SK-N-SH (cell line): Measurements from ENCODE around the gene FUT4. TPM values are rescaled to one million over a fixed set of nuclear protein-coding genes. Genes with fewer than 3 reads are reported as not detected.

Experiments
- CTCF ChIA-PET: fragments of 300-600, 350-600 bp; formaldehyde crosslinking; extraction: SDS; loops from one replicate; lab custom pipeline; 2021; lab: Yijun Ruan, JAX
- POLR2A ChIA-PET: fragments of 350-600 bp; sonication (Branson Sonifier 250); formaldehyde crosslinking; extraction: SDS; loops from one replicate; lab custom pipeline; 2020; ENCODE audit warnings: antibody characterized with exemption, inconsistent platforms; lab: Yijun Ruan, JAX
- DNase-seq: peaks from one replicate; pipeline ENCODE4 v3.0.0; 2012
- H2AFZ ChIP-seq: fragments of 200-600 bp; sonication (generic); 2 replicates; pipeline ENCODE4 v1.8.1; 2016; ENCODE audit warnings: antibody characterized with exemption, mild to moderate bottlenecking, low read depth
- H3F3A ChIP-seq: fragments of 200-600 bp; sonication (generic); replicated peaks from 2 replicates; pipeline ENCODE3; 2016; ENCODE audit warnings: antibody characterized with exemption, mild to moderate bottlenecking; ENCODE audit not compliant: insufficient read depth
- H3K27ac ChIP-seq, 2 experiments: fragments of 200-500 bp in 1 of 2; fragments of 200-600 bp in 1 of 2; sonication (Bioruptor generic) in 1 of 2; sonication (generic), shearing (Covaris generic) in 1 of 2; 2 replicates each; pipeline versions ENCODE4 v1.5.1 to v1.6.1; 2014 to 2016; ENCODE audit warnings: low read depth in 2 of 2, inconsistent platforms in 1 of 2, low read length in 1 of 2, mild to moderate bottlenecking in 1 of 2, mixed read lengths in 1 of 2
- H3K27me3 ChIP-seq: fragments of 200-600 bp; sonication (generic), shearing (Covaris generic); 2 replicates; pipeline ENCODE4 v1.6.1; 2016; ENCODE audit warnings: mixed run types; ENCODE audit not compliant: insufficient read depth
- H3K36me3 ChIP-seq, 2 experiments: fragments of 200-500 bp in 1 of 2; fragments of 200-600 bp in 1 of 2; sonication (Bioruptor generic) in 1 of 2; sonication (generic) in 1 of 2; replicated peaks in 1 of 2; 2 replicates each; pipeline versions ENCODE3 to v1.5.1; 2014 to 2016; ENCODE audit warnings: low read length in 1 of 2, mild to moderate bottlenecking in 1 of 2; ENCODE audit not compliant: insufficient read depth in 2 of 2, control insufficient read depth in 1 of 2
- H3K4me1 ChIP-seq, 2 experiments: fragments of 200-500 bp in 1 of 2; fragments of 200-600 bp in 1 of 2; sonication (Bioruptor generic) in 1 of 2; sonication (generic), shearing (Covaris generic) in 1 of 2; 2 replicates each; pipeline versions ENCODE4 v1.5.1 to v1.6.1; 2014 to 2016; ENCODE audit warnings: low read depth in 1 of 2, low read length in 1 of 2, mixed run types in 1 of 2; ENCODE audit not compliant: insufficient read depth in 2 of 2, control insufficient read depth in 1 of 2
- H3K4me2 ChIP-seq: fragments of 200-600 bp; sonication (generic), shearing (Covaris generic); 2 replicates; pipeline ENCODE4 v1.6.1; 2017; ENCODE audit warnings: mixed run types
- H3K4me3 ChIP-seq, 2 experiments: fragments of 200-500 bp in 1 of 2; fragments of 200-600 bp in 1 of 2; sonication (Bioruptor generic) in 1 of 2; sonication (generic), shearing (Covaris generic) in 1 of 2; 2 replicates each; pipeline versions ENCODE4 v1.5.1 to v1.8.1; 2014 to 2016; ENCODE audit warnings: low read depth in 2 of 2, inconsistent platforms in 1 of 2, low read length in 1 of 2, mild to moderate bottlenecking in 1 of 2, mixed read lengths in 1 of 2, moderate library complexity in 1 of 2
- H3K79me2 ChIP-seq: fragments of 200-600 bp; sonication (generic); 2 replicates; pipeline ENCODE4 v1.8.1; 2017; ENCODE audit warnings: mild to moderate bottlenecking; ENCODE audit not compliant: insufficient read depth
- H3K9ac ChIP-seq: fragments of 200-600 bp; sonication (generic); 2 replicates; pipeline ENCODE4 v1.6.1; 2017; ENCODE audit warnings: mixed run types
- H3K9me2 ChIP-seq: fragments of 200-600 bp; sonication (generic); 2 replicates; pipeline ENCODE4 v1.6.1; 2017; ENCODE audit warnings: mixed run types
- H3K9me3 ChIP-seq: fragments of 200-600 bp; sonication (generic); 2 replicates; pipeline ENCODE4 v1.6.1; 2017; ENCODE audit warnings: mixed run types, mild to moderate bottlenecking, moderate library complexity
- H4K20me1 ChIP-seq: fragments of 200-600 bp; sonication (generic); 2 replicates; pipeline ENCODE4 v1.6.1; 2017; ENCODE audit warnings: mild to moderate bottlenecking, mixed run types; ENCODE audit not compliant: insufficient read depth
- ELF1 ChIP-seq: IDR thresholded peaks from 2 replicates; pipeline ENCODE4 v1.4.0; 2012
- EP300 ChIP-seq, 2 experiments: IDR thresholded peaks; 2 replicates each; pipeline versions ENCODE4 v1.4.0 to v1.6.1; 2012; ENCODE audit warnings: borderline replicate concordance in 1 of 2, low read depth in 1 of 2, low read length in 1 of 2
- FOXJ3 ChIP-seq: sonication (generic); formaldehyde crosslinking; IDR thresholded peaks from 2 replicates; pipeline ENCODE4 v1.5.1; 2020; ENCODE audit warnings: mild to moderate bottlenecking, missing genetic modification reagents
- FOXM1 ChIP-seq: IDR thresholded peaks from 2 replicates; pipeline ENCODE4 v1.4.0; 2012; ENCODE audit warnings: low read depth, mild to moderate bottlenecking
- GABPA ChIP-seq: IDR thresholded peaks from 2 replicates; pipeline ENCODE4 v1.4.0; 2012; ENCODE audit warnings: low read depth, mild to moderate bottlenecking
- GATA2 ChIP-seq: sonication (generic); formaldehyde crosslinking; IDR thresholded peaks from 2 replicates; pipeline ENCODE4 v1.5.0; 2020; ENCODE audit warnings: mild to moderate bottlenecking, missing genetic modification reagents
- JUND ChIP-seq: IDR thresholded peaks from 2 replicates; pipeline ENCODE4 v1.4.0; 2012
- MXI1 ChIP-seq: IDR thresholded peaks from 2 replicates; pipeline ENCODE4 v1.6.1; 2012; ENCODE audit warnings: mild to moderate bottlenecking, low read depth, low read length, improper control_type of control experiment
- NRF1 ChIP-seq: IDR thresholded peaks from 2 replicates; pipeline ENCODE4 v1.6.1; 2012; ENCODE audit warnings: low read depth, mild to moderate bottlenecking, low read length
- POLR2AphosphoS5 ChIP-seq: IDR thresholded peaks from 2 replicates; pipeline ENCODE4 v1.6.1; 2012; ENCODE audit warnings: low read depth, low read length
- RAD21 ChIP-seq: IDR thresholded peaks from 2 replicates; pipeline ENCODE4 v1.6.1; 2012; ENCODE audit warnings: mild to moderate bottlenecking, low read length
- RFX5 ChIP-seq: IDR thresholded peaks from 2 replicates; pipeline ENCODE4 v1.6.1; 2012; ENCODE audit warnings: mild to moderate bottlenecking, improper control_type of control experiment, low read length
- RXRA ChIP-seq: IDR thresholded peaks from 2 replicates; pipeline ENCODE4 v1.4.0; 2012; ENCODE audit warnings: low read depth, mild to moderate bottlenecking, borderline replicate concordance
- SMC3 ChIP-seq: IDR thresholded peaks from 2 replicates; pipeline ENCODE4 v1.6.1; 2012; ENCODE audit warnings: low read depth, low read length, improper control_type of control experiment
- TAF1 ChIP-seq: IDR thresholded peaks from 2 replicates; pipeline ENCODE4 v1.6.1; 2012; ENCODE audit warnings: low read depth, mild to moderate bottlenecking, low read length, moderate library complexity, borderline replicate concordance
- TCF12 ChIP-seq: IDR thresholded peaks from 2 replicates; pipeline ENCODE4 v1.4.0; 2012
- WGBS: methylation state at CpG from one replicate; pipeline ENCODE4 v1.1.6; 2017; ENCODE audit warnings: low lambda C conversion rate; 5-methylcytosine and 5-hydroxymethylcytosine counted together
- polyA plus RNA-seq, 3 experiments: library from polyadenylated mRNA; depleted of rRNA; stranded (reverse); fragments of >200 nt; gene quantifications; 2 replicates each; pipeline ENCODE4 v1.2.3, GENCODE V29; 2012
- TF ChIP-seq, protein P1 (sequence below): fragments of 150-350 bp; IDR thresholded peaks from 2 replicates; pipeline ENCODE4 v1.6.1; 2016; ENCODE audit warnings: mild to moderate bottlenecking, low read depth, low read length
- TF ChIP-seq, protein P2 (sequence below): IDR thresholded peaks from 2 replicates; pipeline ENCODE4 v1.4.0; 2012; ENCODE audit warnings: low read depth, borderline replicate concordance
- TF ChIP-seq, protein P3 (sequence below): fragments of 150-350 bp; IDR thresholded peaks from 2 replicates; pipeline ENCODE4 v1.6.1; 2017; ENCODE audit warnings: antibody characterized with exemption, low read length, low read depth, borderline replicate concordance
- TF ChIP-seq, protein P4 (sequence below): IDR thresholded peaks from 2 replicates; pipeline ENCODE4 v1.4.0; 2012; ENCODE audit warnings: low read depth, borderline replicate concordance

FUT4 gene
- polyA plus RNA-seq, 1 of the 3 experiments (the other 2 are of a cell fraction), result 1.9 TPM

DNA sequence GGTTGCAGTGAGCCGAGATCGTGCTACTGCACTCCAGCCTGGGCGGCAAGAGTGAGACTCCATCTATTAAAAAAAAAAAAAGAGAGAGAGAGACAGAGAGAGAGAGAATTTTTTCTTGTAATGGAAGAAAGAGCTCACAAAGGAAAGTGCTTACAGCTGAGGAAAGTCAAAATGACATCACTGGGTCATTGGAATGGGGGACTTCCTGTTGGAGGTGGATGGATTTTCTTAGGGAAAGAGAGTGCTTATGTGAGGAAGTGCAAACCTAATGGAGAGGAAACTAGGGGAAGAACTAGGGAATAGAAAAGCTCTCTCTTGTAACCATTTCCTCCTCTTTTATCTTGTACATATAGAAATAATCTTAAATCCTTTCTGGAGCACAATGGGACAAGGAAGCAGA lies 17.1 kb downstream of the FUT4 start:
- ChIA-PET CTCF (interaction anchor here (1.1 kb wide), 1 partner anchor 41 kb away, joined by 3 read pairs; no protein-coding TSS in a partner anchor), POLR2A (interaction anchor here (0.6 kb wide), 1 partner anchor 408 kb away, joined by 4 read pairs; no protein-coding TSS in a partner anchor)
- no peak overlapping the region for H3K4me2 ChIP-seq
- TF ChIP-seq RAD21, result no peak
- no peak for TF ChIP-seq POLR2AphosphoS5
- TF ChIP-seq TCF12, result no peak
- TF ChIP-seq SMC3, result no peak
- no peak for TF ChIP-seq FOXJ3 (CRISPR knock-in tag)
- TF ChIP-seq TAF1, result no peak
- TF ChIP-seq, protein P1, sequence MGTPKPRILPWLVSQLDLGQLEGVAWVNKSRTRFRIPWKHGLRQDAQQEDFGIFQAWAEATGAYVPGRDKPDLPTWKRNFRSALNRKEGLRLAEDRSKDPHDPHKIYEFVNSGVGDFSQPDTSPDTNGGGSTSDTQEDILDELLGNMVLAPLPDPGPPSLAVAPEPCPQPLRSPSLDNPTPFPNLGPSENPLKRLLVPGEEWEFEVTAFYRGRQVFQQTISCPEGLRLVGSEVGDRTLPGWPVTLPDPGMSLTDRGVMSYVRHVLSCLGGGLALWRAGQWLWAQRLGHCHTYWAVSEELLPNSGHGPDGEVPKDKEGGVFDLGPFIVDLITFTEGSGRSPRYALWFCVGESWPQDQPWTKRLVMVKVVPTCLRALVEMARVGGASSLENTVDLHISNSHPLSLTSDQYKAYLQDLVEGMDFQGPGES, result no peak
- TF ChIP-seq, protein P2, sequence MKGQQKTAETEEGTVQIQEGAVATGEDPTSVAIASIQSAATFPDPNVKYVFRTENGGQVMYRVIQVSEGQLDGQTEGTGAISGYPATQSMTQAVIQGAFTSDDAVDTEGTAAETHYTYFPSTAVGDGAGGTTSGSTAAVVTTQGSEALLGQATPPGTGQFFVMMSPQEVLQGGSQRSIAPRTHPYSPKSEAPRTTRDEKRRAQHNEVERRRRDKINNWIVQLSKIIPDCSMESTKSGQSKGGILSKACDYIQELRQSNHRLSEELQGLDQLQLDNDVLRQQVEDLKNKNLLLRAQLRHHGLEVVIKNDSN, result no peak
- TF ChIP-seq, protein P3, sequence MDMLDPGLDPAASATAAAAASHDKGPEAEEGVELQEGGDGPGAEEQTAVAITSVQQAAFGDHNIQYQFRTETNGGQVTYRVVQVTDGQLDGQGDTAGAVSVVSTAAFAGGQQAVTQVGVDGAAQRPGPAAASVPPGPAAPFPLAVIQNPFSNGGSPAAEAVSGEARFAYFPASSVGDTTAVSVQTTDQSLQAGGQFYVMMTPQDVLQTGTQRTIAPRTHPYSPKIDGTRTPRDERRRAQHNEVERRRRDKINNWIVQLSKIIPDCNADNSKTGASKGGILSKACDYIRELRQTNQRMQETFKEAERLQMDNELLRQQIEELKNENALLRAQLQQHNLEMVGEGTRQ, result no peak
- TF ChIP-seq JUND, result no peak
- TF ChIP-seq RXRA, result no peak
- TF ChIP-seq MXI1, result no peak
- TF ChIP-seq FOXM1, result no peak
- no peak for TF ChIP-seq RFX5
- no peaks in the 10 kb centered on the region for H3K79me2 ChIP-seq
- no peak overlapping the region for H3K4me3 ChIP-seq
- peaks cover 28% of the 10 kb centered on the region for H3F3A ChIP-seq
- 95% methylated on average over 3 of the region's 3 CpGs for WGBS
- H3K4me1 ChIP-seq, result peaks cover 0 to 41% of the 10 kb centered on the region in 2 experiments; a peak in 3 of 4 replicates
- no peaks in the 10 kb centered on the region for H3K9me2 ChIP-seq
- no peak overlapping the region for H3K27ac ChIP-seq
- no peaks in the 10 kb centered on the region for H3K27me3 ChIP-seq
- no peaks in the 10 kb centered on the region for H3K9me3 ChIP-seq
- H3K36me3 ChIP-seq, result no peaks in the 10 kb centered on the region
- H4K20me1 ChIP-seq, result no peaks in the 10 kb centered on the region
- H2AFZ ChIP-seq, result no peak overlapping the region
- H3K9ac ChIP-seq, result no peak overlapping the region
- DNase-seq, result no peak

DNA sequence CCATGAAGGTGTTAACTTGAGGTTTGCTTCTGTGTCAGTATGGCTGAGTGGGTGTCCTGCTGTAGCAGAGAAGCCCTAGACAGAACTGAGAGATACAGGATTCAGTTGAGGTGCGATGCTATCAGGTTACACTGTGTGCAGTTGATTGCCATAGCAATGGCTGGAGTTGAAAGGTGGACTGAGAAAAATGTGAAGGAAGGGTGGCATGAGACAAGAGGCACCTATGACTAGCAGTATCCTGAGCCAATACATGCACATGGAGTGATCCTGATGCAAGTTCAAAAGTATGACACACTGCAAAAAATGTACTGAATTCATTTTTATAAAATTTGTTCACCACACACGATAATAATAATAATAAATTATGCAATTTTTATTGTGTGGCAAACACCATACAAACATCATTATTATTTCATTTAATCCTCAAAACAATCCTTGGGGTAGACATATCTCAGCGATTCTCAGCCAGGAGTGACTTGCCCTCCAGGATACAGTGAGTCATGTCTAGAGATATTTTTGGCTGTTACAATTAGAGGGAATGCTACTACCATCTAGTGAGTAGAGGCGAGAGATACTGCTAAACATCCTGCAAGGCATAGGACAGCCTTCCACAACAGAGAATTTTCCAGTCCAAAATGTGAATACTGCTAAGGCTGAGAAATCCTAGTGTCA lies 19.6 kb downstream of the FUT4 start:
- no peaks in the 10 kb centered on the region for H3K79me2 ChIP-seq
- H3K4me2 ChIP-seq, result peak overlapping the region; percentile 26; the same call in 1 of the 2 replicates
- H3K9me3 ChIP-seq, result no peaks in the 10 kb centered on the region
- WGBS, result 47% methylated on average over 4 of the region's 4 CpGs
- H3K9ac ChIP-seq, result peak overlapping the region; percentile 22; the same call in 1 of the 2 replicates
- H3K4me1 ChIP-seq, result peaks cover 0 to 24% of the 10 kb centered on the region in 2 experiments; a peak in 3 of 4 replicates
- no peaks in the 10 kb centered on the region for H3K9me2 ChIP-seq
- no peaks in the 10 kb centered on the region for H4K20me1 ChIP-seq
- POLR2A ChIA-PET, result no interaction called here
- no peaks in the 10 kb centered on the region for H3K36me3 ChIP-seq
- CTCF ChIA-PET, result no interaction called here
- no peak overlapping the region for H3K4me3 ChIP-seq
- peak overlapping the region; percentile 60; the same call in 1 of the 2 replicates for H2AFZ ChIP-seq
- peak overlapping the region in 1 of 2 experiments; percentile 67; a peak in 2 of 4 replicates for H3K27ac ChIP-seq
- peaks cover 6% of the 10 kb centered on the region for H3F3A ChIP-seq
- DNase-seq, result no peak
- no peaks in the 10 kb centered on the region for H3K27me3 ChIP-seq
- TF ChIP-seq ELF1, result no peak
- TF ChIP-seq TAF1, result no peak
- peak; percentile 53 for TF ChIP-seq JUND
- no peak for TF ChIP-seq EP300 (IDR thresholded peaks at IDR 0.05; ENCODE audit: borderline replicate concordance in 1 of 2, low read depth in 1 of 2, low read length in 1 of 2)
- TF ChIP-seq, protein P2, result no peak
- TF ChIP-seq RFX5, result no peak
- TF ChIP-seq FOXM1, result no peak
- TF ChIP-seq, protein P4, sequence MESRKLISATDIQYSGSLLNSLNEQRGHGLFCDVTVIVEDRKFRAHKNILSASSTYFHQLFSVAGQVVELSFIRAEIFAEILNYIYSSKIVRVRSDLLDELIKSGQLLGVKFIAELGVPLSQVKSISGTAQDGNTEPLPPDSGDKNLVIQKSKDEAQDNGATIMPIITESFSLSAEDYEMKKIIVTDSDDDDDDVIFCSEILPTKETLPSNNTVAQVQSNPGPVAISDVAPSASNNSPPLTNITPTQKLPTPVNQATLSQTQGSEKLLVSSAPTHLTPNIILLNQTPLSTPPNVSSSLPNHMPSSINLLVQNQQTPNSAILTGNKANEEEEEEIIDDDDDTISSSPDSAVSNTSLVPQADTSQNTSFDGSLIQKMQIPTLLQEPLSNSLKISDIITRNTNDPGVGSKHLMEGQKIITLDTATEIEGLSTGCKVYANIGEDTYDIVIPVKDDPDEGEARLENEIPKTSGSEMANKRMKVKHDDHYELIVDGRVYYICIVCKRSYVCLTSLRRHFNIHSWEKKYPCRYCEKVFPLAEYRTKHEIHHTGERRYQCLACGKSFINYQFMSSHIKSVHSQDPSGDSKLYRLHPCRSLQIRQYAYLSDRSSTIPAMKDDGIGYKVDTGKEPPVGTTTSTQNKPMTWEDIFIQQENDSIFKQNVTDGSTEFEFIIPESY, result no peak
- no peak for TF ChIP-seq GATA2 (CRISPR knock-in tag)
- no peak for TF ChIP-seq NRF1
- TF ChIP-seq, protein P3, result no peak
- TF ChIP-seq POLR2AphosphoS5, result no peak
- no peak for TF ChIP-seq GABPA
